Epithelial cell of prostate (primary cell): ENCODE measurements around the gene SPRYD3.

Experiments
- DNase-seq: peaks from one replicate; pipeline ENCODE4 v3.0.0-alpha.2; 2011; ENCODE audit warnings: low read depth, low spot score
- H3K27ac ChIP-seq: fragments of 450-650 bp; 2 replicates; pipeline ENCODE4 v1.5.1; 2017; ENCODE audit warnings: mild to moderate bottlenecking

SPRYD3 gene

GRCh38 chr12:53065470-53065869 is 13.7 kb downstream of the SPRYD3 start:
- H3K27ac ChIP-seq, result no peak overlapping the region
- DNase-seq, result no peak

- no peak overlapping the region for H3K27ac ChIP-seq
- DNase-seq, result no peak
These were observed 14.4 kb downstream of the SPRYD3 start for GRCh38 chr12:53064613-53065436.

GRCh38 chr12:53063708-53064612 is 15.2 kb downstream of the SPRYD3 start:
- no peak overlapping the region for H3K27ac ChIP-seq
- DNase-seq, result no peak

GRCh38 chr12:53062977-53063707 is 16.0 kb downstream of the SPRYD3 start:
- DNase-seq, result no peak
- no peak overlapping the region for H3K27ac ChIP-seq

- DNase-seq, result no peak
- H3K27ac ChIP-seq, result no peak overlapping the region
These were observed 16.9 kb downstream of the SPRYD3 start for GRCh38 chr12:53062011-53062961.

GRCh38 chr12:53061404-53062010 is 17.7 kb downstream of the SPRYD3 start:
- H3K27ac ChIP-seq, result no peak overlapping the region
- no peak for DNase-seq

- no peak for DNase-seq
- no peak overlapping the region for H3K27ac ChIP-seq
These were observed 18.4 kb downstream of the SPRYD3 start for GRCh38 chr12:53060721-53061276.

- no peak for DNase-seq
- H3K27ac ChIP-seq, result no peak overlapping the region
These were observed 19.0 kb downstream of the SPRYD3 start for GRCh38 chr12:53060064-53060720.

- H3K27ac ChIP-seq, result no peak overlapping the region
- DNase-seq, result no peak
These were observed 19.6 kb downstream of the SPRYD3 start for GRCh38 chr12:53059434-53060063.

GRCh38 chr12:53058674-53059433 is 20.3 kb downstream of the SPRYD3 start:
- no peak overlapping the region for H3K27ac ChIP-seq
- DNase-seq, result no peak

GRCh38 chr12:53057816-53058500 is 21.2 kb downstream of the SPRYD3 start:
- H3K27ac ChIP-seq, result no peak overlapping the region
- DNase-seq, result no peak

GRCh38 chr12:53056901-53057300 is 22.3 kb downstream of the SPRYD3 start:
- no peak overlapping the region for H3K27ac ChIP-seq
- DNase-seq, result no peak

GRCh38 chr12:53056296-53056695 is 22.9 kb downstream of the SPRYD3 start:
- no peak for DNase-seq
- H3K27ac ChIP-seq, result no peak overlapping the region

GRCh38 chr12:53055471-53056266 is 23.5 kb downstream of the SPRYD3 start:
- H3K27ac ChIP-seq, result no peak overlapping the region
- DNase-seq, result no peak

- DNase-seq, result peak; percentile 75
- H3K27ac ChIP-seq, result peak overlapping the region; percentile 88
These were observed 24.9 kb downstream of the SPRYD3 start for GRCh38 chr12:53054112-53054878.
